IPS-NIHi7 (cell line): ENCODE data around the gene RHOD.

Source experiments
- DNase-seq: peaks from one replicate; pipeline ENCODE4 v3.0.0; 2012; ENCODE audit warnings: mixed read lengths; ENCODE audit errors: extremely low spot score

The RHOD gene

DNA sequence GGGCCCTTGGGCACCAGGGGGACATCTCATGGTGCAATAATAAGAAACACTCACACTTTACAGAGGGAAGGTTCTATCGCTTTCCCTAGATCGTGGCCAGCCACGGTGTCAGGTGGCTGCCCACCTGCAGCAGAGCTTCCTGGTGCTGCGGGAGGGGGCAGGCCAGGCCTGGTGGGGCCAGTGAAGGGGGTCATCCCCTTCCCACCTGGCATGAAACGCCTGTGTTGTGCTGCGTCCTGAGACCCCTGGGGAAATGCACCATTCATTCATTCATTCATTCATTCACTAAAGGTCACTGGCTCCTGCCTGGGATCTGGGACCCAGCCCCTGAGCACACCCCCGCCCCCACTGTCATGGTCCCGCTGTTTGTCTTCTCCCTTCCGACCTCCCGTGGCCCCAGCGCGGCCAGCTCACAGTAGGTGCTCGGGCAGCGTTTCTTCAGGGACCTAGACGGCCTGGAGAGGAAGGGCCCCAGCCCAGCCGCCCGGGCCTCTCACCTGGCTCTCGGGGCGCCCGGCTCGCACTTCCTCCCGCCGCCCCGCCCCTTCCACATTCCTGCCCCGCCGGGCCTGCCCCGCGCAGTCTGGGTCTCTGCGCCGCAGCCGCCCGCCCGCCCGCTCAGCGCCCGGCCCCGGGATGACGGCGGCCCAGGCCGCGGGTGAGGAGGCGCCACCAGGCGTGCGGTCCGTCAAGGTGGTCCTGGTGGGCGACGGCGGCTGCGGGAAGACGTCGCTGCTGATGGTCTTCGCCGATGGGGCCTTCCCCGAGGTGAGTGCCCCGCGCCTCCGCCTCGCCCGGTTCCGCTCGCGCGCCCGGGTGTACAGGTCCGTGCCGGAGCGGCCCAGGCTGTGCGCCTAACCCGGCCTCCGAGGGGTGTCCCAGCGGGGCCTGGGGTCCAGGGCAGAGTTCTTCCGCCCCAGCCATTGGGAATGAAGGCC, at the start of gene RHOD:
Gene RHOD (plus strand): TSS at position 581 of the 938 bp plus-strand sequence. CDS start 56 bp downstream, at position 637.
- peak; percentile 86 for DNase-seq

GRCh38 chr11:67007126-67007525, 49.5 kb upstream of the RHOD start:
- no peak for DNase-seq

DNA sequence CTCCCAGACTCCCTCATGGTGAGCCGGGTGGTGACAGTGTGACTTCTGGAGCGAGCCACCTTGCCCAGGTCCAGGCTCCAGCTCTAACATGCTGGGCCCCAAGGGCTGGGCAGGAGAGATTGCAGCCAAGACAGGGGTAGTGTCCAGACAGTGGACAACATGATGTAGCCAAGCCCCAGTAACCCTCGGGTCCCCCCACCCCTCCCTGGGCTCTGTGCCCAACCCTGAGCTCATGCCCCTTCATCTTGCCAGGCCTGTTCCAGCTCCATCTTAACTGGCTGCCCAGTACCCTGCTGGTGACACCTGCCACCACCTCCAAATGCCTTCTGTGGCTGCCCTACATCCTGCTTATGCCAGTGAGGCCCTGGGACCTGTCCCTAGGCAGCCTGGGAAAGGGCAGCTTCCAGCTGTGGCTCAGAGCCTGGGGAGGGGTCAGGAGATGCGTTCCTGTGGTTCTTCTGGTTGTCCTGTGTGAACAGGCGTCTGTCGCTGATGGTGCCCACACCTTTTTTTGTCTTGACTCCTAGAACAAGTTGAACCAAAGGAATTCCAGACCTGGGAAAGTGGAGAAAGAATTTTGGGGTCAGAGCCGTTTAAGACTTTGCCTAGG, 46.2 kb upstream of the RHOD start:
- DNase-seq, result no peak

DNA sequence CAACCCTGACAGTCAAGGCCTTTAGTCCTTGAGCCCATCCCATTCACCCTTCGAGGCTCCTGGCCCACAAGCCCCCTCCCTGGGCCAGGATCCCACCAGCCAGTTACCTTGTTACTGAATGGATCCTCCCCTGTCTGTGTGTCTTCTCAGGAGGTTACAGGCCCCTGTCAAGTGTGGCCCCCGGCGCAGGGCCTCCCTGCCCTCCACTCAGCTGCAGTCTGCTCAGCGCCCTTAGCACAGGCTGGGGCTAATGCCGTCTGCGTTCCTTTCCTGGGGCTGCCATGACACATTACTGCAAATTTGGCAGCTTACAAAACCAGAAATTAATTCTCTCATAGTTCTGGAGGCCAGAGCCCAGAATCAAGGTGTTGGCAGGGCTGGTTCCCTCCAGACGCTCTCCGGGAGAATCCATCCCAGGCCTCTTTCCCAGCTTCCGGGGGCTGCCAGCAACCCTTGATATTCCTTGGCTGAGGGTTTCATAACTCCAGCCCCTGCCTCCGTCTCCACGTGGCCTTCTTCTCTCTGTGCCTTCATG, 43.1 kb upstream of the RHOD start:
- no peak for DNase-seq

DNA sequence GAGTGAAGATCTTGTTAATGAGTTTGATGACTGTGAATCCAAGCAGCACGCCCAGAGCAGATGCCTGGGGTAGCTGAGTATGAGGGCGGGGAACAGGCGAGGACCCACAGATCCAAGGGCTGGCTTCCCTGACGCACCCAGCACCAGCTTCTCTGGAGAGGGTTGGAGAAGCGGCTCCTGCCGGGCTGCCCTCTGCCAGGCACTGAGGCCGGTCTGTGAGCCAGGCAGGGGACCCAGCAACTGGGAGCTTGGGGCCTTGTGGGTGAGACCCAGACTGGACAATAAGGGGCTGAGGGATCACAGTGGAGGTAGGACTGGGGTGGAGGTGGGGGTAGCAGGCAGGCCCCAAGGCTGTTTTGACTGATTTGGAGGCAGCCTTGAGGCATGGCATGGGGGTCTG, 42.3 kb upstream of the RHOD start:
- no peak for DNase-seq

DNA sequence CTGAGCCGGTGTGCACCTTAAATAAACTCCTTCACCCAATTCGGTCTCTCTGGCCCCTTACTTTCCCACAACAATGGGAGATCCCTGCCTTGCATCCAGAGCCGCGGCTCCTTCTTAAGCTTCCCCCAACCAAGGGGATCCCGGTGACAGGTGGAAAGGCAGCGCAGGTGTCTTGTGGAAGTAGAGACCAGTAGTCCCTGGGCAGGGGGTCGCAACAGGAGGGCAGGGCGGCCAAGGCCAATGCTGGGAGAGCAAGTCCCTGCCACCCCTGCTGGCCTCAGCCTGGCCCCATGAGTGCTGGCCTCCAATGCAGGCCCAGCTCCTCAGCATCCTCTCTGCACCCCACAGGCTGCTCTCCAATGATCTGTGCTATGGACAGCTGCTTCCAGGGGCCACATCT, 41.6 kb upstream of the RHOD start:
- no peak for DNase-seq

DNA sequence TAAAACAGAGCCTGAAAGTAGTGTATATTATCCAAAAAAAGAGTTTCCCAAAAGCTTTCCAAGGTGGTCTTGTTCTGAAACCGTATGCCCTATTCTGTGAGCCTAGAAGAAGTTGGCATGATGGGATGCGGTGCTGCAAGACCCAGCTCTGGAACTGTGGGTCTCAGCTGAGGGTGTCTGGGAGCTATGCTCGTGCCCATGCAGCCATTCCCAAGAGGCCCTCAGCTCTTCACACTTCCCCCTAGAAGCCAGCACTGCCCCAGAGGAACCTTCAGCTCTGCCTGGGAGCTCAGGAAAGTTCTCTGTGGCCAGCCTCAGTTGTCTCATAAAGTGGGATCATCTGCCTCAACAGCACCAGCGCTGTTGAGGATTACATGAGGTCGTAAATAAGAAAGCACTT, 40.1 kb upstream of the RHOD start:
- DNase-seq, result no peak

GRCh38 chr11:67020949-67021348, 35.7 kb upstream of the RHOD start:
- DNase-seq, result no peak

DNA sequence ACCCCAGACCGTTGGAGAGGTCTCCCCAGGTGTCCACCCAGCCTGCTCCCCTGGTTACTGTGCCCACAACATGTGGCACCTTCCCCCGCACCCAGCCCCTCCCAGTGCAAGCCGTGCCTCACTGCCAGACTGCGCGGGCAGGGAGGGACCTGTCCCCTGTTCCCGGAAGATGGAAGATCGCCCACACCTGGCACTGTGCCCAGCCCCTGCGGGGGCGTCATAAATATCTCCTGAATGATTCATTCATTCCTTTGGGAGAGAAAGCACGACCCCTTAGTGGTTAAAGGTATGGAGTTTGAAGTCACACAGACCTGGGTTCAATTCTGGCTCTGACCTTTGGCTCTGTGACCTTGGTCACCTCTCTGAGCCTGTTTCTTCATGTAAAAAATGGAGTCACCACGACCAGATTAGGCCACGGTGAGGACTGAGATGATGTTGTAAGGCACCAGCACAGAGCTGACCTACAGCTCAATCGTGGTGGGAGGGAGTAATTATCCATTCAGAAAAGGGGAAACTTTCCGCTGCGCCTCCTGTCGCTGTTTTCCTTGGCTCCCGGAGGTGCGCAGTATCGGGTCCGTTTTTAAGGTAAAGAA, 34.2 kb upstream of the RHOD start:
- no peak for DNase-seq

- peak; percentile 57 for DNase-seq
These were observed 33.4 kb upstream of the RHOD start, which contains the start of gene SYT12 for GRCh38 chr11:67022961-67023956. Gene SYT12, plus strand, starts transcription at chr11:67023134. Its CDS starts 7,011 bp downstream, at chr11:67030145.

DNA sequence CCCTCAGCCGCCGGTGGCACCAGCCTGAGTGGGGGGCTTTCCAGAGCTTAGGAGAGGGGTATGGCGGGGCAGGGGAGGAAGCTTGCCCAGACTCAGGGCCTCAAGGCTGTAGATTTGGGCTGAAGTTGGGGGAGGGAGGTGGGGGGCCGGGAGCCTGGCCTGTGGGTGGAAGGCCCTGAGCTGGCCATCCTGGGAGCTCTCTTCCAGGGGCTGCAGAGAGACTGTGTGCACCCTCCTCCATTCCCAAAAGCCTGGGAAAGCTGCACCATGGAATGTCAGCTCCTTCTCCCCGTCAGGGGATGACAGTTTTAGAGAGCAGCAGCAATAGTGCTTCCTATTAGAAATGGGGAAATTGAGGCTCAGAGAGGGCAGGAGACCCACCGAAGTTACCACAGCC, 32.7 kb upstream of the RHOD start:
- DNase-seq, result no peak

GRCh38 chr11:67024410-67024809, 32.2 kb upstream of the RHOD start:
- no peak for DNase-seq

DNA sequence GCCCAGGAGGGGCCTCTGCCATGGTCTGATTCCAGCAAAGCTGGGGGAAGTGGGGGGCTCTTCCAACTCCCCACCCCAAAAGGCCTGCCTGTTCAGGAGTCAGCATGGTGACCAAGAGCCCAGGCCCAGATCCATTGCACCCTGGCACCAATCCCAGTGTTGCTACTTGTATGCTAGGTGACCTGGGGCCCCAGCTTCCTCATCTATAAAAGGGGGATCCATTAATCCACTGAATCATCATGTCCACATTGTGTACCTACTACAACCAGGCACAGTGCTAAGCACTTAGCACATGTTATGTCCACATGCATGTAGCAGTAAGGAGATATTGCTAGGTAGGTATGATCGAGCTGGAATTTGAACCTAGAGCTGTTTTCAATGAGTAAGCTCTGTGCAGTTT, 31.7 kb upstream of the RHOD start:
- no peak for DNase-seq

DNA sequence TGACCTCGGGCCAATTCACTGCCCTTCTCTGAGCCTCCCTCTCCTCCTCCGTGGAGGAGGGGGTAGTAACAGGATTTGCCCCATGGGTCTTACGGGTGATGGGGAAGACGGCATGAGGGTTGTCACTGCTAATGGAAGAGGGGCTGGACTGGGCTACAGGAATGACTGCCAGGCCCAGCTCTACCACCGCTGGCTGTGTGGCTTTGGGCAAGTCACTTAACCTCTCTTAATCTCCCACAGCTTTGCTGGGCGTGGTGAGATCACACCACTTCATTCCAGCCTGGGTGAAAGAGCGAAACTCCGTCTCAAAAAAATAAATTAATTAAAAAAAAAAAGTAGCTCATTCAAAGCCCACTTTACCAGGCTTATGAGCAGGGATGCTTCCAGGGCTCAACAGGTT, 30.9 kb upstream of the RHOD start:
- DNase-seq, result no peak

DNA sequence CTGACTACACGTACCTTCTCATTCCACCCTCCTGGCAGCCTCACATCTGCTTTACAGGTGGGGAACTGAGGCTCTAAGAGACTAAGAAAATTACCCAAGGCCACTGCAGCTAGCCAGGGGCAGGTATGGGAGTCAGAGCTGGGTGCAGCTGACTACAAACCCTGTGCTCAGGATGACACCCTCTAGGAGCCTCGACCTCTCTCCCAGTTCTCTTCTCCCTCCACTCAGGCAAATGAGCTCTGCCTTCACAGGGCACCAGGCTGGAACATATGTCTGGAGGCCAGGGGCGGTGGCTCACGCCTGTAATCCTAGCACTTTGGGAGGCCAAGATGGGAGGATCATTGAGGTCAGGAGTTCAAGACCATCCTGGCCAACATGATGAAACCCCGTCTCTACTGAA, 29.7 kb upstream of the RHOD start:
- no peak for DNase-seq

- no peak for DNase-seq
These were observed 29.1 kb upstream of the RHOD start for GRCh38 chr11:67027483-67027930.

DNA sequence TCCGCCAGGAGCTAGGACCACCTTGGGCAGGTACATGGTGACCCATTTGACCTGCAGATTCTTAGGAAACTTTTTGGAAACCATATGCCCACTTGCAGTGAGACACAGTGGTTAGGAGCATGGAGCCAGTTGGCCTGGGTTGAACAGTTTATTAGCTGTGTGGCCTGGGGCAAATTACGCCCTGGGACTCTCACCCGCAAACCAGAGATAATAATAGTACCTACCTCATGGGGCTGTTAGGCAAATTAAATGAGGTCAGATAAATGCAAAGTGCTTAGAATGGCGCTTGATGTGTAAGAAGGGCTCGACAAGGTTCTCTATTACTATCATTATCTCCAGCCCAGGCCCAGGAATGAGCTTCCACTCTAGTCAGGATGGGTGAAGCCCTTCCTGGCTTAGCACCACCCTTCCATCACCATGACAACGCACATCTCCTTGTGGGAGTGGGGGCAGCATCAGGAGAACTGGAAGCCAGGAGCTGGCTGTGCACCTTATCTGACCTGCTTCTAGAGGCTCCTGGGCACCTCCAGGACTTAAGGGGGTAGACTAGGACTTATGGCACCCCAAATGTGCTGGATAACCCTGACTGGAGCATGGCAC, 28.6 kb upstream of the RHOD start:
- DNase-seq, result no peak

GRCh38 chr11:67029146-67029545, 27.5 kb upstream of the RHOD start:
- no peak for DNase-seq

DNA sequence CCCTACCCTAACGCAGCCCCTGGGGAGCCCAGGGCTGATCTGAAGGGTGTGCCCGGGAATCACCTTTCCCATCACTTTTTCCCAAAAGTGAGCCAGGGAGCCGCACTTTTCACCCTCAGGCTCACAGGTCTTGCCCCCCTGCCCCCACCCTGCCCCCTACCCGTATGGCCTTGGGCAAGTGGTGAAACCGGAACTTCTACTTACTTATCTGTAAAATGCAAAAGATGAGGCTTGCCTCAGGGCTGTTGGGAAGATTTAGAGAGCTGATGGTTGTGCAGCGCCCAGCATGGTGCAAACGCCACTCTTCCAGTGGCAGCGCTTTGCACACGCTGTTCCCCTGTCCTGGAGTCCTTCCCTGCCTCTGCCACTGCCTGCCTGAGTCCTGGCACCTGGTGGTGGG, 25.7 kb upstream of the RHOD start:
- no peak for DNase-seq

DNA sequence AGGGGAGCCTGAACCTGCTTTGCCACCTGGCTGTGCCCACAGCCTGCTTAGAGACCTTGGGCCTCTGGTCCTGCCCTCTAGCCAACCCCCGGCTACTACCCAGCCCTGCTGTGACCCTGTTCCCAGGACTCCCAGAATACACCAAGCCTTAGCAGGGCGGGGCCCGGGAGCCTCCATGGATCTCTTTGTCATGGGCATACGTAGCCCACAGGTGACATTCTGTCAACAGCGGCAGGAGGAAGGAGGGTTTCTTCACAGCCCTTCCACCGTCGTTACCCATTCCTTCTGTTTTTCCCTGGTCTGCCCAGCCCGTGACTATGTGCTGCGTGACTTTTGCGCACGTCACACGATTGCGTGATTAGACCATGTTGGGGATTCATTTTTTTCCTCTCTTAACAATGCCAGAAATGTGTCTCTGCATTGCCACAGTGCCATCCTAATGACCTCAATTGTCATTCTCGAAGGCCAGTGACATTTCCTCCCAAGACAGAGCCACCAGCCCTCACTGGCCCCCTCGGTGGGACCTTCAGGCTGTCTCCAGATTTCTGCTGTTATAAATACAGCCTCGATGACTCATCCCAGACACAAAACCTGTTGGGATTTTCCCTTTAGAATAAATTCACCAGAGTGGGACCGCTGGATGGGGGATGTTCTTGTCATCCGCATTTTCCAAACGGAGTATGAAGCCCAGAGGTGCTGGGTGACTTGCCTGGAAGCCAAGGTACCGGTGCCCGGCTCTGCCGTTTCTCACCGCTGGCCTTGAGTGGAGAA, 24.7 kb upstream of the RHOD start:
- DNase-seq, result peak; percentile 33
